SU-DHL-6 (cell line): ENCODE results near the gene SLC2A3.

Source experiments
- CTCF ChIP-seq: fragments of 200-600 bp; sonication (generic); IDR thresholded peaks from one replicate; pipeline ENCODE4 v1.5.1; 2017; ENCODE audit warnings: antibody characterized with exemption, mild to moderate bottlenecking, low read length, moderate library complexity; ENCODE audit not compliant: insufficient read depth, poor library complexity, severe bottlenecking
- EZH2phosphoT487 ChIP-seq: fragments of 200-600 bp; sonication (generic), shearing (Covaris generic); conservative IDR thresholded peaks from 2 replicates; pipeline ENCODE4 v1.6.1; 2018; ENCODE audit warnings: mild to moderate bottlenecking, antibody characterized with exemption, low read length, moderate library complexity, mixed read lengths

- no peak for TF ChIP-seq CTCF
- TF ChIP-seq EZH2phosphoT487, result no peak
These were observed 25.6 kb upstream of the SLC2A3 start for GRCh38 chr12:7961395-7962178.
